Ovary (tissue), 3 donors: ENCODE measurements around the gene MAPK10.

Experiments
- CTCF ChIP-seq, 3 donors: fragments of 450-650 bp in 2 of 3; fragments of 200-600 bp in 1 of 3; IDR thresholded peaks; one replicate each; pipeline versions ENCODE4 v1.5.1 to v1.8.0; 2016 to 2022; ENCODE audit warnings: antibody characterized with exemption in 3 of 3, mild to moderate bottlenecking in 1 of 3
- EP300 ChIP-seq: sonication (generic); formaldehyde crosslinking; IDR thresholded peaks from one replicate; pipeline ENCODE4 v1.6.1; 2017; ENCODE audit warnings: antibody characterized with exemption
- POLR2A ChIP-seq: fragments of 450-650 bp; IDR thresholded peaks from one replicate; pipeline ENCODE4 v1.6.1; 2017; ENCODE audit warnings: antibody characterized with exemption, mild to moderate bottlenecking, moderate library complexity
- donor health status: DM: no; HTN: no; CAD: no.

GRCh38 chr4:86368433-86368832, 8.6 kb upstream of the MAPK10 start:
- TF ChIP-seq CTCF (IDR thresholded peaks at IDR 0.05) = no peak
- TF ChIP-seq POLR2A = no peak
- no peak for TF ChIP-seq EP300
